ENCODE data around the gene SNTG2. TPM values are rescaled to one million over a fixed set of nuclear protein-coding genes. Genes with fewer than 3 reads are reported as not detected.

Gene SNTG2
- total and polyA plus RNA-seq, 7 donors = 0.26 to 1.7 (median 0.73) TPM; not detected in 2

- WGBS, 3 donors = 73 to 81% (median 78%) methylated on average over 9 of the region's 9 CpGs
- Histone ChIP-seq H3K27ac (peak overlapping the region; percentile 50), H3K4me1 (no peaks in the 10 kb centered on the region), H3K27me3 (ENCODE audit: insufficient read depth in 3 of 3, low read length in 2 of 3) (peaks cover 0 to 6% (median 0%) of the 10 kb centered on the region in 3 donors), H3K9me3 (no peaks in the 10 kb centered on the region), H3K36me3 (ENCODE audit: insufficient read depth in 1 of 2, low read depth in 1 of 2) (no peaks in the 10 kb centered on the region), H3K4me3 (no peak overlapping the region)
- ATAC-seq (no peak), DNase-seq (no peak)
- no peak for TF ChIP-seq CTCF (IDR thresholded peaks at IDR 0.05)
- intact Hi-C loops (cut with DNase I) = loop anchor here in 1 of 2 donors (10.0 kb wide), 1 partner anchor 129 kb away; no protein-coding TSS in a partner anchor
Measured at GRCh38 chr2:1246239-1246638, 295.6 kb downstream of the SNTG2 start.

- intact Hi-C loops (cut with DNase I) = loop anchor here in 1 of 2 donors (10.0 kb wide), 1 partner anchor 128 kb away; no protein-coding TSS in a partner anchor
- ATAC-seq = no peak
- Histone ChIP-seq H3K27ac (no peak overlapping the region), H3K27me3 (ENCODE audit: insufficient read depth in 3 of 3, low read length in 2 of 3) (peaks cover 0 to 6% (median 0%) of the 10 kb centered on the region in 3 donors), H3K36me3 (ENCODE audit: insufficient read depth in 1 of 2, low read depth in 1 of 2) (no peaks in the 10 kb centered on the region), H3K9me3 (no peaks in the 10 kb centered on the region), H3K4me3 (no peak overlapping the region), H3K4me1 (no peaks in the 10 kb centered on the region)
- DNase-seq = no peak
- WGBS, 3 donors = 40 to 63% (median 61%) methylated on average over 3 of the region's 3 CpGs
- TF ChIP-seq CTCF (IDR thresholded peaks at IDR 0.05) = no peak
Measured at GRCh38 chr2:1246991-1247390, 296.3 kb downstream of the SNTG2 start.

GRCh38 chr2:1248187-1248586, 297.5 kb downstream of the SNTG2 start:
- DNase-seq (no peak), ATAC-seq (no peak)
- Histone ChIP-seq H3K27me3 (ENCODE audit: insufficient read depth in 3 of 3, low read length in 2 of 3) (peaks cover 0 to 6% (median 0%) of the 10 kb centered on the region in 3 donors), H3K27ac (no peak overlapping the region), H3K4me3 (no peak overlapping the region), H3K9me3 (no peaks in the 10 kb centered on the region), H3K36me3 (ENCODE audit: insufficient read depth in 1 of 2, low read depth in 1 of 2) (no peaks in the 10 kb centered on the region), H3K4me1 (no peaks in the 10 kb centered on the region)
- intact Hi-C loops (cut with DNase I) = loop anchor here in 1 of 2 donors (10.0 kb wide), 1 partner anchor 127 kb away; no protein-coding TSS in a partner anchor
- 72 to 83% (median 72%) methylated on average over 5 of the region's 5 CpGs for WGBS, 3 donors
- TF ChIP-seq CTCF (IDR thresholded peaks at IDR 0.05) = no peak

DNA sequence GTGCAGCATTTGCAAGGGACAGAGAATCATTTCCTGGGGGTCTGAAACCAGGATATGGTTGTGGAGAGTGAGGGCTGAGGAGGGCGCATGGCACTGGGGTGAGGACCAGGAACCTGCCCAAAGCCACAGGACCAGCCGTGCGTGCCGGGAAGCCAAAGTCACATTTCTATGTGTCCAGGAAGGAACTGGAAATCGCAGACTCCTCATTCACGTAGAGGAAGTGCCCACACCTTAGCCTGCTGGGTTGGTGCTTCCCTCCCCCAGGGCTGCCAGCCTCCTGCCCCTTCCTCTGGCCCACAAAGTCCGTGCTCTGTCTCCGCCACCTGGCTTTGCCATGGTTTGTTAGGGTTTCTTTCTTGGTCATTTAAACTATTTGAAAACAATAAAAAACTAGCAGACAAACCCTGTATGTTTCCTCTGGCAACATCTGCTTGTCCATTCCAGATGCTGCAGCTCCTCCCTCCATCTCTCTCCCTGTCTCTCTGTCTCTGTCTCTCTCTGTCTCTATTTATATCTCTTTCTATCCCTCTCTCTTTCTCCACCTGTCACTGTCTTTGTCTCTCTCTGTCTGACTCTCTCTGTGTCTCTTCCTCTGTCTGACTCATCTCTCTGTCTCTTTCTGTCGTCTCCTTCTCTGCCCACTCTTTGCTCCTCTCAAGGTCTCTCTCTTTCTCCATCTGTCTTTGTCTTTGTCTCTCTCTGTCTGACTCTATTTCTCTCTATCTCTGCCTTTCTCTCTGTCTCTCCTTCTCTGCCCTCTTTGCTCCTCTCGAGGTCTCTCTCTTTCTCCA, 299.4 kb downstream of the SNTG2 start:
- ATAC-seq (no peak), DNase-seq (no peak)
- WGBS, 3 donors = 50 to 58% (median 54%) methylated on average over 10 of the region's 10 CpGs
- Histone ChIP-seq H3K9me3 (no peaks in the 10 kb centered on the region), H3K27ac (no peak overlapping the region), H3K4me3 (no peak overlapping the region), H3K4me1 (no peaks in the 10 kb centered on the region), H3K36me3 (ENCODE audit: insufficient read depth in 1 of 2, low read depth in 1 of 2) (no peaks in the 10 kb centered on the region), H3K27me3 (ENCODE audit: insufficient read depth in 3 of 3, low read length in 2 of 3) (peaks cover 0 to 6% (median 0%) of the 10 kb centered on the region in 3 donors)
- intact Hi-C loops (cut with DNase I) = loop anchor here in 1 of 2 donors (10.0 kb wide), 1 partner anchor 125 kb away; no protein-coding TSS in a partner anchor
- no peak for TF ChIP-seq CTCF (IDR thresholded peaks at IDR 0.05)
